HCT116 (cell line): Measurements from ENCODE around the gene SIGLEC11. TPM values are rescaled to one million over a fixed set of nuclear protein-coding genes. Genes with fewer than 3 reads are reported as not detected.

Experiments used
- ATAC-seq: fragments of 200-7000 bp; cut with Tn5 transposase; 2 replicates; pipeline ENCODE4 v1.9.1; 2020; ENCODE audit warnings: mild to moderate bottlenecking, moderate library complexity
- BruUV-seq: library from RNA; stranded (reverse); fragments of 400-500 nt; replicated peaks from 2 replicates; lab custom pipeline; 2021; lab: Mats Ljungman, UMichigan
- CTCF ChIA-PET: fragments of 300-600 bp; sonication (Branson Sonifier 250); formaldehyde crosslinking; loops from one replicate; lab custom pipeline; 2021; ENCODE audit warnings: antibody characterized with exemption; lab: Charles Lee
- POLR2A ChIA-PET: fragments of 300-600, 350-600 bp; sonication (Branson Sonifier 250); formaldehyde crosslinking; loops from one replicate; lab custom pipeline; 2021; ENCODE audit warnings: antibody characterized with exemption; lab: Charles Lee
- RAD21 ChIA-PET, 2 experiments: fragments of 300-600 bp; sonication (Branson Sonifier 250); formaldehyde crosslinking; loops; one replicate each; lab custom pipeline; 2023; ENCODE audit warnings: low total read pairs in 2 of 2; ENCODE audit not compliant: uncharacterized antibody in 2 of 2, unreplicated experiment in 2 of 2, low non-redundant PET in 1 of 2; lab: Charles Lee
- DNase-seq: peaks from one replicate; pipeline ENCODE4 v3.0.0-alpha.2; 2010; ENCODE audit warnings: low read depth, low spot score
- H2AFZ ChIP-seq: fragments of 200-600 bp; shearing (Covaris generic), sonication (generic); 2 replicates; pipeline ENCODE4 v1.6.1; 2017; ENCODE audit warnings: low read depth, mixed run types, mixed read lengths, antibody characterized with exemption, low read length; ENCODE audit not compliant: poor library complexity, severe bottlenecking
- H3K27ac ChIP-seq: 2 replicates; pipeline ENCODE4 v1.5.1; 2012; ENCODE audit warnings: low read depth, low read length
- H3K27me3 ChIP-seq: fragments of 200-600 bp; sonication (generic); 2 replicates; pipeline ENCODE4 v1.6.1; 2016; ENCODE audit warnings: mixed run types, low read length, mixed read lengths; ENCODE audit not compliant: insufficient read depth
- H3K36me3 ChIP-seq, 2 experiments: fragments of 200-500 bp in 1 of 2; fragments of 200-600 bp in 1 of 2; sonication (Bioruptor generic) in 1 of 2; sonication (generic) in 1 of 2; 2 replicates each; pipeline versions ENCODE4 v1.5.1 to v1.6.1; 2014 to 2016; ENCODE audit warnings: low read length in 2 of 2, inconsistent platforms in 1 of 2, mixed read lengths in 1 of 2, mixed run types in 1 of 2; ENCODE audit not compliant: insufficient read depth in 2 of 2, control insufficient read depth in 1 of 2
- H3K4me1 ChIP-seq, 2 experiments: fragments of 200-600 bp in 1 of 2; sonication (generic) in 1 of 2; 2 replicates each; pipeline versions ENCODE4 v1.5.1 to v1.6.1; 2012 to 2017; ENCODE audit warnings: low read length in 2 of 2, inconsistent platforms in 1 of 2, mild to moderate bottlenecking in 1 of 2, mixed read lengths in 1 of 2, mixed run types in 1 of 2, moderate library complexity in 1 of 2; ENCODE audit not compliant: insufficient read depth in 2 of 2, control insufficient read depth in 1 of 2
- H3K4me2 ChIP-seq: fragments of 200-600 bp; sonication (generic); 2 replicates; pipeline ENCODE4 v1.6.1; 2017; ENCODE audit warnings: mixed run types, low read length, mixed read lengths
- H3K4me3 ChIP-seq, 2 experiments: fragments of 200-600 bp in 1 of 2; sonication (generic) in 1 of 2; replicated peaks in 1 of 2; 2 replicates each; pipeline ENCODE4 v1.5.1; 2011 to 2016; ENCODE audit warnings: low read length in 2 of 2, control low read depth in 1 of 2, low read depth in 1 of 2, mild to moderate bottlenecking in 1 of 2, mixed read lengths in 1 of 2, mixed run types in 1 of 2
- H3K79me2 ChIP-seq: fragments of 200-600 bp; sonication (generic); 2 replicates; pipeline ENCODE4 v1.6.1; 2017; ENCODE audit warnings: mild to moderate bottlenecking, mixed run types, low read length, moderate library complexity, mixed read lengths; ENCODE audit not compliant: insufficient read depth
- H3K9ac ChIP-seq: fragments of 200-600 bp; sonication (generic); 2 replicates; pipeline ENCODE4 v1.6.1; 2016; ENCODE audit warnings: low read length, mixed read lengths
- H3K9me2 ChIP-seq: fragments of 200-600 bp; sonication (generic), shearing (Covaris generic); 2 replicates; pipeline ENCODE4 v1.6.1; 2017; ENCODE audit warnings: mixed run types, mild to moderate bottlenecking, moderate library complexity; ENCODE audit not compliant: insufficient read depth
- H3K9me3 ChIP-seq, 2 experiments: fragments of 200-500 bp in 1 of 2; fragments of 200-600 bp in 1 of 2; sonication (Bioruptor generic) in 1 of 2; sonication (generic) in 1 of 2; 2 replicates each; pipeline ENCODE4 v1.6.1; 2014 to 2017; ENCODE audit warnings: low read length in 2 of 2, mixed read lengths in 2 of 2, inconsistent platforms in 1 of 2, low read depth in 1 of 2, mild to moderate bottlenecking in 1 of 2, mixed run types in 1 of 2, moderate library complexity in 1 of 2; ENCODE audit not compliant: control insufficient read depth in 1 of 2, insufficient read depth in 1 of 2
- H4K20me1 ChIP-seq: fragments of 200-600 bp; sonication (generic), shearing (Covaris generic); 2 replicates; pipeline ENCODE4 v1.6.1; 2017; ENCODE audit warnings: mixed run types, mild to moderate bottlenecking, moderate library complexity; ENCODE audit not compliant: insufficient read depth
- ATF3 ChIP-seq: IDR thresholded peaks from 2 replicates; pipeline ENCODE4 v1.6.1; 2012
- CBX3 ChIP-seq: IDR thresholded peaks from 2 replicates; pipeline ENCODE4 v1.6.1; 2012; ENCODE audit warnings: low read depth
- CEBPB ChIP-seq: IDR thresholded peaks from 2 replicates; pipeline ENCODE4 v1.6.1; 2012; ENCODE audit warnings: low read depth
- EZH2 ChIP-seq: fragments of 200-600 bp; sonication (generic); IDR thresholded peaks from 2 replicates; pipeline ENCODE4 v1.6.1; 2017; ENCODE audit warnings: antibody characterized with exemption, mixed run types
- JUND ChIP-seq: IDR thresholded peaks from 2 replicates; pipeline ENCODE4 v1.6.1; 2012
- MAX ChIP-seq: IDR thresholded peaks from 2 replicates; pipeline ENCODE4 v1.6.1; 2012
- POLR2A ChIP-seq: IDR thresholded peaks from 2 replicates; pipeline ENCODE4 v1.7.0; 2011; ENCODE audit warnings: borderline replicate concordance; ENCODE audit not compliant: insufficient read depth, insufficient read length; ENCODE audit errors: extremely low read depth
- POLR2AphosphoS5 ChIP-seq: IDR thresholded peaks from 2 replicates; pipeline ENCODE4 v1.6.1; 2011; ENCODE audit warnings: mild to moderate bottlenecking, low read depth, low read length, moderate library complexity
- RAD21 ChIP-seq: IDR thresholded peaks from 2 replicates; pipeline ENCODE4 v1.6.1; 2012; ENCODE audit warnings: low read depth, mild to moderate bottlenecking
- REST ChIP-seq: IDR thresholded peaks from 2 replicates; pipeline ENCODE4 v1.6.1; 2012; ENCODE audit warnings: low read depth
- SIN3A ChIP-seq: IDR thresholded peaks from 2 replicates; pipeline ENCODE4 v1.6.1; 2012; ENCODE audit warnings: low read depth
- SP1 ChIP-seq: IDR thresholded peaks from 2 replicates; pipeline ENCODE4 v1.6.1; 2012; ENCODE audit warnings: low read depth
- TCF7L2 ChIP-seq: IDR thresholded peaks from 2 replicates; pipeline ENCODE4 v1.7.0; 2011; ENCODE audit warnings: borderline replicate concordance, inconsistent platforms; ENCODE audit not compliant: insufficient read depth, insufficient read length; ENCODE audit errors: extremely low read depth
- YY1 ChIP-seq: IDR thresholded peaks from 2 replicates; pipeline ENCODE4 v1.6.1; 2011; ENCODE audit warnings: low read length, low read depth, moderate library complexity, mild to moderate bottlenecking; ENCODE audit not compliant: insufficient replicate concordance; ENCODE audit errors: extremely low read depth
- ZFX ChIP-seq: fragments of 450-650 bp; IDR thresholded peaks from 2 replicates; pipeline ENCODE4 v1.6.1; 2017
- intact Hi-C: fragments of 100-400 bp; cut with micrococcal nuclease; formaldehyde crosslinking; loops from 2 replicates; pipeline ENCODE4 v1.10.0; 2022
- total RNA-seq: library from RNA; stranded (reverse); gene quantifications from one replicate; pipeline ENCODE4 v1.2.1, GENCODE V29; 2021; ENCODE audit not compliant: unreplicated experiment

The SIGLEC11 gene
- total RNA-seq, 1 experiment from 2014 or later = not detected

- no TSS peak for BruUV-seq
- H3K4me1 ChIP-seq = peaks cover 11 to 29% of the 10 kb centered on the region in 2 experiments; a peak in 3 of 4 replicates
- H4K20me1 ChIP-seq = no peaks in the 10 kb centered on the region
- H3K9me2 ChIP-seq = no peaks in the 10 kb centered on the region
- intact Hi-C loops = no loop called here
- H3K9ac ChIP-seq = peak overlapping the region; percentile 82
- no peaks in the 10 kb centered on the region for H3K27me3 ChIP-seq
- no peaks in the 10 kb centered on the region for H3K9me3 ChIP-seq
- DNase-seq (peak; percentile 98), ATAC-seq (peak; percentile 88)
- peak overlapping the region; percentile 58 to 97 for H3K4me3 ChIP-seq
- ChIA-PET POLR2A (interaction anchor here (0.6 to 1.8 kb wide), 12 partner anchors 12 to 970 kb away, joined by 3 to 12 read pairs (median 4); no protein-coding TSS in a partner anchor), RAD21 (interaction anchor here in 1 of 2 experiments (1.1 kb wide), 1 partner anchor 65 kb away, joined by 4 read pairs; no protein-coding TSS in a partner anchor), CTCF (interaction anchor here (0.8 to 1.6 kb wide), 2 partner anchors 125 to 206 kb away, joined by 3 to 7 read pairs; no protein-coding TSS in a partner anchor)
- H2AFZ ChIP-seq = no peak overlapping the region
- H3K27ac ChIP-seq = peak overlapping the region; percentile 99
- peak overlapping the region; percentile 100 for H3K4me2 ChIP-seq
- H3K36me3 ChIP-seq = peaks cover 6 to 29% of the 10 kb centered on the region in 2 experiments; a peak in 3 of 4 replicates
- TF ChIP-seq SIN3A (0 out of 2 replicates have a peak, but pooled peaks have one; percentile 43), SP1 (peak; percentile 76), CBX3 (no peak), MAX (peak; percentile 90; the same call in 1 of the 2 replicates), REST (no peak), TCF7L2 (peak; percentile 33), ZFX (no peak), EZH2 (no peak), RAD21 (no peak), ATF3 (no peak), CEBPB (no peak), JUND (no peak), POLR2AphosphoS5 (peak; percentile 45; the same call in 1 of the 2 replicates), POLR2A (peak; percentile 77), YY1 (peak; percentile 30)
- H3K79me2 ChIP-seq = peaks cover 51% of the 10 kb centered on the region
Observed at GRCh38 chr19:49929611-49930482, 31.1 kb downstream of the SIGLEC11 start.
